PC-3 (cell line): ENCODE results near the gene INTS1. TPM values are rescaled to one million over a fixed set of nuclear protein-coding genes. Genes with fewer than 3 reads are reported as not detected.

Experiments used
- ATAC-seq: fragments of 200-7000 bp; cut with Tn5 transposase; 2 replicates; pipeline ENCODE4 v1.9.1; 2020; ENCODE audit warnings: mild to moderate bottlenecking, moderate library complexity
- BruUV-seq: library from RNA; stranded (reverse); fragments of 400-500 nt; replicated peaks from 2 replicates; lab custom pipeline; 2021; lab: Mats Ljungman, UMichigan
- CTCF ChIA-PET: fragments of 300-600 bp; sonication (Branson Sonifier 250); formaldehyde crosslinking; loops from one replicate; lab custom pipeline; 2022; ENCODE audit warnings: antibody characterized with exemption; lab: Charles Lee
- POLR2A ChIA-PET: fragments of 300-600 bp; sonication (Branson Sonifier 250); formaldehyde crosslinking; loops from one replicate; lab custom pipeline; 2022; ENCODE audit warnings: antibody characterized with exemption; ENCODE audit not compliant: unreplicated experiment; lab: Charles Lee
- DNase-seq: peaks from one replicate; pipeline ENCODE4 v3.0.0-alpha.2; 2015
- H2AFZ ChIP-seq: fragments of 300-600 bp; sonication (generic); 2 replicates; pipeline ENCODE4 v1.6.0; 2016; ENCODE audit warnings: antibody characterized with exemption, low read length
- H3F3A ChIP-seq: fragments of 300-600 bp; sonication (generic); one replicate; pipeline ENCODE4 v1.6.0; 2017; ENCODE audit warnings: antibody characterized with exemption, low read length, control low read depth, mild to moderate bottlenecking; ENCODE audit not compliant: unreplicated experiment
- H3K27ac ChIP-seq: fragments of 300-600 bp; sonication (generic); 2 replicates; pipeline ENCODE4 v1.5.1; 2016; ENCODE audit warnings: mild to moderate bottlenecking, low read length
- H3K27me3 ChIP-seq: fragments of 300-600 bp; sonication (generic); 2 replicates; pipeline ENCODE4 v1.6.1; 2016; ENCODE audit warnings: low read length, mixed read lengths
- H3K36me3 ChIP-seq: fragments of 300-600 bp; sonication (generic); 2 replicates; pipeline ENCODE4 v1.6.1; 2016; ENCODE audit warnings: low read depth, mixed run types, low read length, mixed read lengths
- H3K4me1 ChIP-seq: fragments of 300-600 bp; sonication (generic); 2 replicates; pipeline ENCODE4 v1.5.1; 2016; ENCODE audit warnings: low read length; ENCODE audit not compliant: insufficient read depth
- H3K4me2 ChIP-seq: fragments of 300-600 bp; sonication (generic); 2 replicates; pipeline ENCODE4 v1.6.0; 2016; ENCODE audit warnings: low read length
- H3K4me3 ChIP-seq: fragments of 300-600 bp; sonication (generic); 2 replicates; pipeline ENCODE4 v1.5.1; 2016; ENCODE audit warnings: mild to moderate bottlenecking, low read length, mixed read lengths
- H3K79me2 ChIP-seq: fragments of 300-600 bp; sonication (generic); 2 replicates; pipeline ENCODE4 v1.6.1; 2017; ENCODE audit warnings: low read length, mixed read lengths
- H3K9ac ChIP-seq: fragments of 300-600 bp; sonication (generic); 2 replicates; pipeline ENCODE4 v1.6.0; 2016; ENCODE audit warnings: mild to moderate bottlenecking, low read length
- H3K9me2 ChIP-seq: fragments of 300-600 bp; sonication (generic); replicated peaks from 2 replicates; pipeline ENCODE4 v1.6.1; 2016; ENCODE audit warnings: mixed run types, low read length, mixed read lengths
- H3K9me3 ChIP-seq: fragments of 300-600 bp; sonication (generic); 2 replicates; pipeline ENCODE4 v1.6.1; 2016; ENCODE audit warnings: low read length, mixed read lengths
- H4K20me1 ChIP-seq: fragments of 300-600 bp; sonication (generic); 2 replicates; pipeline ENCODE4 v1.6.1; 2016; ENCODE audit warnings: low read length, mixed read lengths
- CTCF ChIP-seq: fragments of 300-600 bp; sonication (generic); conservative IDR thresholded peaks from 2 replicates; pipeline ENCODE4 v1.5.1; 2017; ENCODE audit warnings: antibody characterized with exemption, low read depth, mild to moderate bottlenecking, low read length
- EZH2 ChIP-seq: fragments of 300-600 bp; sonication (generic); IDR thresholded peaks from one replicate; pipeline ENCODE4 v1.6.1; 2017; ENCODE audit warnings: antibody characterized with exemption, mild to moderate bottlenecking, low read length; ENCODE audit not compliant: unreplicated experiment
- EZH2phosphoT487 ChIP-seq: fragments of 300-600 bp; sonication (generic); IDR thresholded peaks from 2 replicates; pipeline ENCODE4 v1.6.1; 2018; ENCODE audit warnings: mild to moderate bottlenecking, antibody characterized with exemption, low read length, borderline replicate concordance
- intact Hi-C: fragments of 100-400 bp; cut with micrococcal nuclease; formaldehyde crosslinking; loops from 2 replicates; pipeline ENCODE4 v1.9.0; 2023
- total RNA-seq: library from RNA; depleted of rRNA; stranded (reverse); fragments of >200 nt; gene quantifications from 2 replicates; pipeline ENCODE4 v1.2.3, GENCODE V29; 2014

Gene INTS1
- total RNA-seq, 1 experiment from 2014 or later = 62.9 TPM

GRCh38 chr7:1498370-1499305 is 5.6 kb downstream of the INTS1 start:
- Histone ChIP-seq H3K9ac (no peak overlapping the region), H3K79me2 (peaks cover 29% of the 10 kb centered on the region), H2AFZ (no peak overlapping the region), H3F3A (no peaks in the 10 kb centered on the region), H3K27ac (no peak overlapping the region), H3K4me2 (no peak overlapping the region), H3K36me3 (peaks cover 12% of the 10 kb centered on the region), H3K4me3 (no peak overlapping the region), H4K20me1 (no peaks in the 10 kb centered on the region), H3K27me3 (no peaks in the 10 kb centered on the region), H3K9me2 (no peaks in the 10 kb centered on the region), H3K4me1 (peaks cover 8% of the 10 kb centered on the region; the same call in 1 of the 2 replicates), H3K9me3 (no peaks in the 10 kb centered on the region)
- ATAC-seq (no peak), DNase-seq (no peak)
- TF ChIP-seq CTCF (no peak), EZH2phosphoT487 (no peak), EZH2 (no peak)
- intact Hi-C loops = no loop called here
- ChIA-PET CTCF (no interaction called here), POLR2A (interaction anchor here (0.6 kb wide), 1 partner anchor 569 kb away, joined by 3 read pairs; no protein-coding TSS in a partner anchor)
- no TSS peak for BruUV-seq

- ChIA-PET CTCF (no interaction called here), POLR2A (interaction anchor here (0.6 kb wide), 1 partner anchor 567 kb away, joined by 3 read pairs; no protein-coding TSS in a partner anchor)
- Histone ChIP-seq H3K9me3 (no peaks in the 10 kb centered on the region), H2AFZ (no peak overlapping the region), H3K4me3 (no peak overlapping the region), H3K9ac (no peak overlapping the region), H3K79me2 (peaks cover 16% of the 10 kb centered on the region), H3K4me1 (no peaks in the 10 kb centered on the region), H3K36me3 (peaks cover 8% of the 10 kb centered on the region; the same call in 1 of the 2 replicates), H3K4me2 (no peak overlapping the region), H3K27me3 (no peaks in the 10 kb centered on the region), H3F3A (no peaks in the 10 kb centered on the region), H3K27ac (no peak overlapping the region), H4K20me1 (no peaks in the 10 kb centered on the region), H3K9me2 (no peaks in the 10 kb centered on the region)
- TF ChIP-seq EZH2phosphoT487 (no peak), EZH2 (no peak), CTCF (no peak)
- no TSS peak for BruUV-seq
- intact Hi-C loops = no loop called here
- DNase-seq (no peak), ATAC-seq (no peak)
Measured at GRCh38 chr7:1497293-1497927, 6.8 kb downstream of the INTS1 start.
